Stimulated activated CD4-positive, alpha-beta T cell treated with anti-CD3 and anti-CD28 coated beads, Interleukin-1b, Interleukin-23, amount 100 ng/mL, for 4 hours (primary cell): Measurements from ENCODE around the gene SPP2.

Source experiments
- DNase-seq, 2 donors: peaks; one replicate each; pipeline ENCODE4 v3.0.0-alpha.2; 2020; ENCODE audit warnings: low read depth in 2 of 2

The SPP2 gene

GRCh38 chr2:234092344-234092743 lies 41.8 kb downstream of the SPP2 start:
- DNase-seq, result no peak

- DNase-seq, result no peak
Measured at GRCh38 chr2:234095301-234095700, 44.8 kb downstream of the SPP2 start.

DNA sequence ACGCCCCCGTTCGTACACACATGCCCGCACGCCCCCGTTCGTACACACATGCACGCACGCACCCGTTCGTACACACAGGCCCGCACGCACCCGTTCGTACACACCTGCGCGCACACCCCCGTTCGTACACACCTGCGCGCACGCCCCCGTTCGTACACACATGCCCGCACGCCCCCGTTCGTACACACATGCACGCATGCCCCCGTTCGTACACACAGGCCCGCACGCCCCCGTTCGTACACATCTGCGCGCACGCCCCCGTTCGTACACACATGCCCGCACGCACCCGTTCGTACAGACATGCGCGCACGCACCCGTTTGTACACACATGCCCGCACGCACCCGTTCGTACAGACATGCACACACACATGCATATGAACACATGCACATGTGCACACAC lies 45.7 kb downstream of the SPP2 start:
- no peak for DNase-seq

GRCh38 chr2:234098681-234099080 lies 48.2 kb downstream of the SPP2 start:
- DNase-seq, result no peak

GRCh38 chr2:234099266-234099665 lies 48.8 kb downstream of the SPP2 start:
- no peak for DNase-seq

- DNase-seq, result no peak
Measured at GRCh38 chr2:234100686-234101085, 50.2 kb downstream of the SPP2 start.

DNA sequence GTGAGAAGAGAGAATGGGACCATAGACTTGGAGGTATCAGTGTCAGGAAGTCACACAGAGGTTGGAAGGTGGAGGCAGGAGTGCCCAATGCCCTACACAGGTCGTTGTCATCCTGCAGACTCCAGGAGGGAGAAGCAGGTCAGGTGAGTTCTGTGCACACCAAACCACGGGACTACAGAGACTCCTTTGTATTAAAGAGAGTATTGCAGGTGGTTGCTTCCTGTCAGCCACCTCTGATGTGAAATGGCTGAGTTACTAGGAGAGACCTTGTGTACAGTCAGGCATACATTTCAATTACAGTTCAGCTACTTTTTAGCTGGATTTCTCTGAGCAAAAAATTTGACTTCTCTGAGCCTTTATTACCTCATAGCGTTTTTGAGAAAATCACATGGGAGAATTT lies 51.6 kb downstream of the SPP2 start:
- peak in 1 of 2 donors; percentile 4 for DNase-seq

GRCh38 chr2:234107861-234108260 lies 57.4 kb downstream of the SPP2 start:
- no peak for DNase-seq

DNA sequence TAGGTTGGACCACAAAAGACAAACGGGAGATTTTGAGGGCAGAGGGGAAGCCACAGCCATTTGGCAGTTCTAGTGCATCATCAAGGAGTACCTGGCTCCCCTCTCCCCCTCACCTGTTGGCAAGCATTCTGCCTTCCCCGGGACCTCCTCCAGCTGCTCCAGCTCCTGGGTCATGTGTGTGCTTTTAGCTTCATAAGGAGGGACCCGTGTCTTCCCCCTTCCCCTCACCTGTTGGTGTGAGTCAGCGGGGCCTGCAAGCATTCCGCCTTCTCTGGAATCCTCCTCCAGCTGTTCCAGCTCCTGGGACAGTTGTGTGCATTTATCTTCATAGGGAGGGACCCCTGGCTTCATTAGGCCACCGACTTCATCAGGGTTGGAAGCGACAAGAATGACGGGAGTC lies 58.8 kb downstream of the SPP2 start:
- DNase-seq, result no peak

- no peak for DNase-seq
Measured at GRCh38 chr2:234110219-234110618, 59.7 kb downstream of the SPP2 start.

DNA sequence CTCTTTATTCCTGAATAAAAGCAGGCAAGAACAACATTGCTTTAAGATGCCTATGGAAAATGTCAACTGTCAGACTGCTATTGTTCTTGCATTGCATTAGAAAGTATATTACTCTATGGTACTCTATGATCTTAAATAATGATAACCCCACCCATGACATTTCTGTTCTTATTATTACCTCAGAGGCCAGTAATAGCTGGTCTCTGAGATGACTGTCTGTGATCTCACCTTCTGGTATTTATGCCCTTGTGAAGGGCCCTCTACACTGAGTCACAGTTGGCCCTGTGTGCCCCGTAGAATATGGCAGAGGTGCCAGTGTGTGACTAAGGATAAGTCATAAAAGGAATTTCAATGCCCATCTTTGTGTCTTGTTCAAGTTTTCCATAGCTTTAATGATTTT lies 61.0 kb downstream of the SPP2 start:
- DNase-seq, result no peak

- no peak for DNase-seq
Measured at GRCh38 chr2:234116010-234116409, 65.5 kb downstream of the SPP2 start.

DNA sequence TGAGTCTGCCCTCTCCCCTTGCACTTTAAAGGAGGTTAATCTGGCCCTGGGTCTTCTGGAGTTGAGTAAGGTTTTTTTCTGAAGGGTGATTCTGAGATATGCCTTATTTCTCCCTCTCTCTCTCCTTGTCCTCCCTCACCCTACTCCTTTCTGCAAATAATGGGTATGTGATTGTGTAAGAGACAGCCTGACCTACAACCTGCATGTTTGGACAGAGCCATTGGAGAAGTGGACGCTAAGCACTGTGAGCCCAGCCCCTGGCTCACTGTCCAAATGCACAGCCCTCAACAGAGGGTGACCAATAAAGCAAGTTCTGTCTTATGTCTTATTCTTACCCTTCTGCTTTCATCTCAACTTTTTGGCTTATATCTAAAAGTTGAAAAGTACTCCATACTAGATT lies 71.5 kb downstream of the SPP2 start:
- no peak for DNase-seq

DNA sequence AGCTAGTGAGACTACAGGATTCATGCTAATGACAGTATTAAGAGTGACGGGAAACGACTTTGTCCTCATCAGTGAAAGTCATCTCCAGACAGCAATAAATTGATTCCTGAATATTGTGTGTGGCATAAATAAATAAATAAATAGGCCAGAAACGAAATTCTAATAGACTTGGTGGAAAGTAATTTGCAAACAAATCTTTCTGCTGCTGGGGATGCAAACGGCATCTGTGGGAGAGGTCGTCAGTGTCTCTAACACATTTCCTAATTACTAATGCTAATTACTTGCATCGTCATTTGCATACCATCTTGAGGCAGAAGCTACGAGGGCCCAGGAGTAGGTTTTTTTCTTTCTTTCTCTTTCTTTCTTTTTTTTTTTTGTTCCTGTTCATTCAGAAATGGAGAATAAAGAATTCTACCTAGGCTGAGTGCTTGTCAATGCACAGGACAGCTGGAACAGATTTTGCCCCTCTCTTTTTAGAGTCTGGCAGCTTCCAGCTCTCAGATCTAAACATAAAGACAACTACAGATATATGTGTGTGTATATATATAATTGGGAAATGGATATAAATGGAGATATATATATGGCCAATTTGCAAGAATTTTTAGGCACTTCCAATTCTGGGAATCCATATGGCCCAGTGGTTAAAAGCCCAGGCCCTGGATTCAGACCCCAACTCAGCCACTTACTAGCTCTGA lies 75.1 kb downstream of the SPP2 start:
- DNase-seq, result no peak

DNA sequence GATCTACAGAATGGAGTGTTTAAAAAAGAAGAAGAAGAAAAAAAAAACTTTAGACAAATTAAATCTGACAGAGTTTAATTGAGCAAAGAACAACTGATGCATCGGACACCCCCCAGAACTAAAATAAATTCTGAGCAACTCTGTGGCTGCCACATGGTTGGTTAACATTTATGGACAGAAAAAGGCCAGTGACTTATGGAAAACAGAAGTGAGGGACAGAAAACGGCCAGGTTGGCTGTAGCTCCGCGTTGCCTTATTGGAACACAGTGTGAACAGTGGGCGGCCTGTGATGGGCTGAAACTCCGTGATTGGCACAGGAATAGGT lies 75.6 kb downstream of the SPP2 start:
- DNase-seq, result no peak
